ENCODE measurements around the gene MBD4. TPM values are rescaled to one million over a fixed set of nuclear protein-coding genes. Genes with fewer than 3 reads are reported as not detected.

Gene MBD4
- total RNA-seq, 3 donors from 2014 or later (not counting 1 experiment from before 2014, with no cell fraction given) = 46.4 to 55.6 (median 48.0) TPM

- no peaks in the 10 kb centered on the region for H3K9me3 ChIP-seq (ENCODE audit: control insufficient read depth, insufficient read depth, low read length)
- no peak for DNase-seq
- WGBS (ENCODE audit: insufficient coverage) = 88% methylated on average over 2 of the region's 2 CpGs
- peaks cover 39 to 45% of the 10 kb centered on the region in 2 donors for H3K4me1 Mint-ChIP-seq
- TF ChIP-seq, protein P1, sequence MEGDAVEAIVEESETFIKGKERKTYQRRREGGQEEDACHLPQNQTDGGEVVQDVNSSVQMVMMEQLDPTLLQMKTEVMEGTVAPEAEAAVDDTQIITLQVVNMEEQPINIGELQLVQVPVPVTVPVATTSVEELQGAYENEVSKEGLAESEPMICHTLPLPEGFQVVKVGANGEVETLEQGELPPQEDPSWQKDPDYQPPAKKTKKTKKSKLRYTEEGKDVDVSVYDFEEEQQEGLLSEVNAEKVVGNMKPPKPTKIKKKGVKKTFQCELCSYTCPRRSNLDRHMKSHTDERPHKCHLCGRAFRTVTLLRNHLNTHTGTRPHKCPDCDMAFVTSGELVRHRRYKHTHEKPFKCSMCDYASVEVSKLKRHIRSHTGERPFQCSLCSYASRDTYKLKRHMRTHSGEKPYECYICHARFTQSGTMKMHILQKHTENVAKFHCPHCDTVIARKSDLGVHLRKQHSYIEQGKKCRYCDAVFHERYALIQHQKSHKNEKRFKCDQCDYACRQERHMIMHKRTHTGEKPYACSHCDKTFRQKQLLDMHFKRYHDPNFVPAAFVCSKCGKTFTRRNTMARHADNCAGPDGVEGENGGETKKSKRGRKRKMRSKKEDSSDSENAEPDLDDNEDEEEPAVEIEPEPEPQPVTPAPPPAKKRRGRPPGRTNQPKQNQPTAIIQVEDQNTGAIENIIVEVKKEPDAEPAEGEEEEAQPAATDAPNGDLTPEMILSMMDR (IDR thresholded peaks at IDR 0.05) = no peak
- no peaks in the 10 kb centered on the region for H3K36me3 Mint-ChIP-seq
- no peak for ATAC-seq
- no peak overlapping the region for H3K4me3 ChIP-seq (ENCODE audit: low read length)
- peak overlapping the region; percentile 11 for H3K4me3 Mint-ChIP-seq
- peaks cover 16% of the 10 kb centered on the region for H3K4me1 ChIP-seq (ENCODE audit: control insufficient read depth, insufficient read depth, low read length)
- H3K27ac Mint-ChIP-seq = peak overlapping the region; percentile 46 to 62
- H3K27ac ChIP-seq (ENCODE audit: low read length) = no peak overlapping the region
- peaks cover 4% of the 10 kb centered on the region for H3K36me3 ChIP-seq (ENCODE audit: control insufficient read depth, insufficient read depth, low read length)
- no peaks in the 10 kb centered on the region for H3K9me3 Mint-ChIP-seq
- no peaks in the 10 kb centered on the region for H3K27me3 ChIP-seq (ENCODE audit: control insufficient read depth, insufficient read depth, low read length)
- no peaks in the 10 kb centered on the region for H3K27me3 Mint-ChIP-seq (ENCODE audit: low read depth in 2 of 2)
- intact Hi-C loops (cut with micrococcal nuclease) = no loop called here
These were observed 2.7 kb upstream of the MBD4 start for GRCh38 chr3:129442486-129442885.

DNA sequence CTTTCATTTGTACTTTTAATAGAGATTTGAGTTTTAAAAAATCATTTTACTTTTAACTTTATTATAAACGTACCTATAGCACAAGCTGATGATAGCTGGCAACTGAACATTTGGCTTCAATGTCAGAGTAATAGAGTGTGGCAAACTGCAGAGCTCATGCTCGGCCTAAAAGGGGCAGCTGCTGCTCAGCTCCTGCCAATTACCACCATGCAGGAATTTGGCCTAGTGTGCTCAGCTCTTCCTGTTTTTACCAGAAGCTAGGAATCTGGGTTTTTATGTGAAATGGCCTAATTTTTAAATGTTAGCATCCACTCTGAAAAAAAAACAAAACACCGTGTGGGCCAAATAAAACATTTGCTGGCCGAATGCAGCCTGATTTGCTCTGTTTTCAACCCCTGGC is 2.0 kb upstream of the MBD4 start:
- Histone ChIP-seq H3K36me3 (ENCODE audit: control insufficient read depth, insufficient read depth, low read length) (peaks cover 7% of the 10 kb centered on the region), H3K27me3 (ENCODE audit: control insufficient read depth, insufficient read depth, low read length) (no peaks in the 10 kb centered on the region), H3K9me3 (ENCODE audit: control insufficient read depth, insufficient read depth, low read length) (no peaks in the 10 kb centered on the region), H3K4me1 (ENCODE audit: control insufficient read depth, insufficient read depth, low read length) (peaks cover 16% of the 10 kb centered on the region), H3K4me3 (ENCODE audit: low read length) (no peak overlapping the region), H3K27ac (ENCODE audit: low read length) (no peak overlapping the region)
- 69% methylated on average over 3 of the region's 4 CpGs for WGBS (ENCODE audit: insufficient coverage)
- TF ChIP-seq, protein P1 (IDR thresholded peaks at IDR 0.05) = no peak
- peaks cover 4% of the 10 kb centered on the region for H3K36me3 Mint-ChIP-seq
- H3K9me3 Mint-ChIP-seq = no peaks in the 10 kb centered on the region
- peak overlapping the region; percentile 94 to 98 for H3K27ac Mint-ChIP-seq
- no peaks in the 10 kb centered on the region for H3K27me3 Mint-ChIP-seq (ENCODE audit: low read depth in 2 of 2)
- DNase-seq (peak in 1 of 2 donors; percentile 13), ATAC-seq (no peak)
- peak overlapping the region; percentile 94 for H3K4me3 Mint-ChIP-seq
- intact Hi-C loops (cut with micrococcal nuclease) = loop anchor here (2.0 kb wide), 1 partner anchor 451 kb away; the partner anchor contains the start of gene TMCC1
- H3K4me1 Mint-ChIP-seq = peaks cover 43 to 50% of the 10 kb centered on the region in 2 donors

GRCh38 chr3:129441215-129441614 is 1.5 kb upstream of the MBD4 start:
- Histone ChIP-seq H3K27me3 (ENCODE audit: control insufficient read depth, insufficient read depth, low read length) (no peaks in the 10 kb centered on the region), H3K27ac (ENCODE audit: low read length) (peak overlapping the region; percentile 87), H3K4me3 (ENCODE audit: low read length) (peak overlapping the region; percentile 74), H3K9me3 (ENCODE audit: control insufficient read depth, insufficient read depth, low read length) (no peaks in the 10 kb centered on the region), H3K4me1 (ENCODE audit: control insufficient read depth, insufficient read depth, low read length) (peaks cover 16% of the 10 kb centered on the region), H3K36me3 (ENCODE audit: control insufficient read depth, insufficient read depth, low read length) (peaks cover 10% of the 10 kb centered on the region)
- TF ChIP-seq, protein P1 (IDR thresholded peaks at IDR 0.05) = no peak
- H3K4me3 Mint-ChIP-seq = peak overlapping the region; percentile 94
- no peaks in the 10 kb centered on the region for H3K9me3 Mint-ChIP-seq
- DNase-seq = peak in 1 of 2 donors; percentile 38
- H3K27me3 Mint-ChIP-seq (ENCODE audit: low read depth in 2 of 2) = no peaks in the 10 kb centered on the region
- H3K36me3 Mint-ChIP-seq = peaks cover 10% of the 10 kb centered on the region
- peak overlapping the region; percentile 94 to 98 for H3K27ac Mint-ChIP-seq
- intact Hi-C loops (cut with micrococcal nuclease) = loop anchor here (2.0 kb wide), 1 partner anchor 452 kb away; the partner anchor contains the start of gene TMCC1
- no peak for ATAC-seq
- peaks cover 48 to 55% of the 10 kb centered on the region in 2 donors for H3K4me1 Mint-ChIP-seq
- WGBS (ENCODE audit: insufficient coverage) = 75% methylated on average over 6 of the region's 9 CpGs

Data from natural killer cell (primary cell).